ENCODE measurements around the gene KCNK3.

GRCh38 chr2:26740890-26741302 is 48.4 kb downstream of the KCNK3 start:
- no peak for TF ChIP-seq CTCF (IDR thresholded peaks at IDR 0.05)
- TF ChIP-seq EZH2 (IDR thresholded peaks at IDR 0.05; ENCODE audit: borderline replicate concordance, insufficient read depth, low read depth, low read length, poor library complexity, severe bottlenecking) = no peak

Measured in B cell (primary cell).